ENCODE measurements around the gene ANKRD39. TPM values are rescaled to one million over a fixed set of nuclear protein-coding genes. Genes with fewer than 3 reads are reported as not detected.

ANKRD39 gene
- polyA plus RNA-seq, 10 donors, result 4.2 to 8.7 (median 6.6) TPM

Other genes starting within 250 kb of the ANKRD39 start
- gene KANSL3, start 219.7 kb downstream of the ANKRD39 start, polyA plus RNA-seq (ENCODE audit: insufficient read length in 10 of 10), result 10 to 100 TPM; 23.7 to 38.7 (median 30.8) TPM
- gene FER1L5, start 215.3 kb downstream of the ANKRD39 start, polyA plus RNA-seq (ENCODE audit: insufficient read length in 10 of 10), result 1 to 10 TPM in 4 of 10 donors, under 1 TPM in 6; 0.26 to 2.7 (median 0.80) TPM
- 10 to 100 TPM; 20.8 to 27.5 (median 25.9) TPM for gene LMAN2L, start 118.0 kb downstream of the ANKRD39 start, polyA plus RNA-seq (ENCODE audit: insufficient read length in 10 of 10)
- gene CNNM4, start 97.1 kb downstream of the ANKRD39 start, polyA plus RNA-seq (ENCODE audit: insufficient read length in 10 of 10), result 10 to 100 TPM; 16.4 to 39.2 (median 29.7) TPM
- 10 to 100 TPM; 13.5 to 24.2 (median 18.3) TPM for gene CNNM3, start 41.7 kb downstream of the ANKRD39 start, polyA plus RNA-seq (ENCODE audit: insufficient read length in 10 of 10)
- gene ANKRD23, start 14.0 kb downstream of the ANKRD39 start, polyA plus RNA-seq (ENCODE audit: insufficient read length in 10 of 10), result 10 to 100 TPM in 4 of 10 donors, 1 to 10 TPM in 6; 5.7 to 18.8 (median 9.0) TPM
- gene SEMA4C, start 12.1 kb upstream of the ANKRD39 start, polyA plus RNA-seq (ENCODE audit: insufficient read length in 10 of 10), result 10 to 100 TPM; 22.9 to 35.5 (median 28.6) TPM
- 1 to 10 TPM in 6 of 10 donors, under 1 TPM in 4; 0.37 to 1.5 (median 1.1) TPM for gene FAM178B, start 128.6 kb upstream of the ANKRD39 start, polyA plus RNA-seq (ENCODE audit: insufficient read length in 10 of 10)
- 10 to 100 TPM in 6 of 10 donors, 1 to 10 TPM in 4; 5.9 to 16.1 (median 10.7) TPM for gene FAHD2B, start 236.9 kb upstream of the ANKRD39 start, polyA plus RNA-seq (ENCODE audit: insufficient read length in 10 of 10)